Adipocyte (in vitro differentiated cells): Measurements from ENCODE around the gene MRPL45.

ENCODE experiments used
- DNase-seq: peaks from one replicate; pipeline ENCODE4 v3.0.0-alpha.2; 2015; ENCODE audit warnings: low read depth
- H3K27me3 ChIP-seq: replicated peaks from 2 replicates; pipeline ENCODE4 v1.7.0; 2013; ENCODE audit warnings: mild to moderate bottlenecking, low read length, moderate library complexity; ENCODE audit not compliant: control insufficient read depth, insufficient read depth
- H3K36me3 ChIP-seq: 2 replicates; pipeline ENCODE4 v1.7.0; 2013; ENCODE audit warnings: low read length, mild to moderate bottlenecking, moderate library complexity; ENCODE audit not compliant: control insufficient read depth, insufficient read depth, severe bottlenecking
- H3K4me1 ChIP-seq: 2 replicates; pipeline ENCODE4 v1.7.0; 2013; ENCODE audit warnings: mild to moderate bottlenecking, low read length, moderate library complexity; ENCODE audit not compliant: control insufficient read depth, insufficient read depth
- H3K4me3 ChIP-seq: 2 replicates; pipeline ENCODE4 v1.7.0; 2013; ENCODE audit warnings: mild to moderate bottlenecking, low read length, moderate library complexity
- H3K9ac ChIP-seq: 2 replicates; pipeline ENCODE4 v1.7.0; 2013; ENCODE audit warnings: mild to moderate bottlenecking, low read length, moderate library complexity
- H3K9me3 ChIP-seq: 2 replicates; pipeline ENCODE4 v1.7.0; 2013; ENCODE audit warnings: mild to moderate bottlenecking, low read length, moderate library complexity; ENCODE audit not compliant: control insufficient read depth

The MRPL45 gene

GRCh38 chr17:38326996-38327792, 30.2 kb downstream of the MRPL45 start:
- no peak overlapping the region for H3K9ac ChIP-seq
- H3K9me3 ChIP-seq, result no peaks in the 10 kb centered on the region
- H3K4me1 ChIP-seq, result peaks cover 21% of the 10 kb centered on the region
- peaks cover 10% of the 10 kb centered on the region for H3K36me3 ChIP-seq
- DNase-seq, result no peak
- no peak overlapping the region for H3K4me3 ChIP-seq
- H3K27me3 ChIP-seq, result peaks cover 29% of the 10 kb centered on the region

GRCh38 chr17:38327936-38328335, 31.0 kb downstream of the MRPL45 start:
- no peak for DNase-seq
- H3K4me1 ChIP-seq, result peaks cover 21% of the 10 kb centered on the region
- H3K36me3 ChIP-seq, result peaks cover 4% of the 10 kb centered on the region
- H3K9ac ChIP-seq, result no peak overlapping the region
- peaks cover 36% of the 10 kb centered on the region for H3K27me3 ChIP-seq
- H3K9me3 ChIP-seq, result no peaks in the 10 kb centered on the region
- no peak overlapping the region for H3K4me3 ChIP-seq

- no peak for DNase-seq
- H3K27me3 ChIP-seq, result peaks cover 42% of the 10 kb centered on the region
Observed at GRCh38 chr17:38328620-38329019, 31.7 kb downstream of the MRPL45 start.

GRCh38 chr17:38329284-38329683, 32.3 kb downstream of the MRPL45 start:
- Histone ChIP-seq H3K27me3 (peaks cover 49% of the 10 kb centered on the region), H3K36me3 (no peaks in the 10 kb centered on the region), H3K9me3 (no peaks in the 10 kb centered on the region), H3K9ac (no peak overlapping the region), H3K4me1 (peaks cover 16% of the 10 kb centered on the region), H3K4me3 (no peak overlapping the region)
- no peak for DNase-seq

More at GRCh38 chr17:38328620-38329019, 31.7 kb downstream of the MRPL45 start:
- H3K9me3 ChIP-seq, result no peaks in the 10 kb centered on the region
- H3K4me3 ChIP-seq, result no peak overlapping the region
- H3K4me1 ChIP-seq, result peaks cover 21% of the 10 kb centered on the region
- no peaks in the 10 kb centered on the region for H3K36me3 ChIP-seq
- H3K9ac ChIP-seq, result no peak overlapping the region

- no peak overlapping the region for H3K4me3 ChIP-seq
- H3K9me3 ChIP-seq, result no peaks in the 10 kb centered on the region
- no peak for DNase-seq
- no peaks in the 10 kb centered on the region for H3K36me3 ChIP-seq
- peaks cover 8% of the 10 kb centered on the region for H3K4me1 ChIP-seq
- no peak overlapping the region for H3K9ac ChIP-seq
- peaks cover 56% of the 10 kb centered on the region for H3K27me3 ChIP-seq
Observed at GRCh38 chr17:38329808-38330730, 33.1 kb downstream of the MRPL45 start.

- H3K36me3 ChIP-seq, result no peaks in the 10 kb centered on the region
- H3K4me1 ChIP-seq, result no peaks in the 10 kb centered on the region
- DNase-seq, result no peak
- H3K9me3 ChIP-seq, result no peaks in the 10 kb centered on the region
- peaks cover 57% of the 10 kb centered on the region for H3K27me3 ChIP-seq
- no peak overlapping the region for H3K9ac ChIP-seq
- no peak overlapping the region for H3K4me3 ChIP-seq
Observed at GRCh38 chr17:38330941-38331411, 34.0 kb downstream of the MRPL45 start.

- Histone ChIP-seq H3K9me3 (no peaks in the 10 kb centered on the region), H3K36me3 (no peaks in the 10 kb centered on the region), H3K4me1 (no peaks in the 10 kb centered on the region), H3K4me3 (no peak overlapping the region), H3K27me3 (peaks cover 57% of the 10 kb centered on the region), H3K9ac (no peak overlapping the region)
- DNase-seq, result no peak
Observed at GRCh38 chr17:38332735-38333134, 35.8 kb downstream of the MRPL45 start.

GRCh38 chr17:38333635-38334295, 36.8 kb downstream of the MRPL45 start:
- H3K36me3 ChIP-seq, result no peaks in the 10 kb centered on the region
- DNase-seq, result peak; percentile 52
- H3K9me3 ChIP-seq, result no peaks in the 10 kb centered on the region
- H3K27me3 ChIP-seq, result peaks cover 66% of the 10 kb centered on the region
- no peaks in the 10 kb centered on the region for H3K4me1 ChIP-seq
- no peak overlapping the region for H3K4me3 ChIP-seq
- no peak overlapping the region for H3K9ac ChIP-seq

- no peak for DNase-seq
- Histone ChIP-seq H3K27me3 (peaks cover 63% of the 10 kb centered on the region), H3K9ac (no peak overlapping the region), H3K4me1 (no peaks in the 10 kb centered on the region), H3K9me3 (no peaks in the 10 kb centered on the region), H3K36me3 (no peaks in the 10 kb centered on the region), H3K4me3 (no peak overlapping the region)
Observed at GRCh38 chr17:38334480-38335364, 37.8 kb downstream of the MRPL45 start.

GRCh38 chr17:38336838-38337237, 39.9 kb downstream of the MRPL45 start:
- H3K9ac ChIP-seq, result no peak overlapping the region
- no peaks in the 10 kb centered on the region for H3K9me3 ChIP-seq
- no peaks in the 10 kb centered on the region for H3K4me1 ChIP-seq
- H3K36me3 ChIP-seq, result no peaks in the 10 kb centered on the region
- H3K4me3 ChIP-seq, result no peak overlapping the region
- DNase-seq, result no peak
- peaks cover 46% of the 10 kb centered on the region for H3K27me3 ChIP-seq
